HG03280 (cell line): ENCODE data around the gene RANBP10.

Source experiments
- ATAC-seq: cut with Tn5 transposase; IDR thresholded peaks from one replicate; pipeline ENCODE4 v1.9.1; 2021; ENCODE audit warnings: mild to moderate bottlenecking, moderate library complexity; ENCODE audit not compliant: unreplicated experiment

The RANBP10 gene

GRCh38 chr16:67828651-67829050 lies 22.3 kb upstream of the RANBP10 start:
- ATAC-seq, result no peak

DNA sequence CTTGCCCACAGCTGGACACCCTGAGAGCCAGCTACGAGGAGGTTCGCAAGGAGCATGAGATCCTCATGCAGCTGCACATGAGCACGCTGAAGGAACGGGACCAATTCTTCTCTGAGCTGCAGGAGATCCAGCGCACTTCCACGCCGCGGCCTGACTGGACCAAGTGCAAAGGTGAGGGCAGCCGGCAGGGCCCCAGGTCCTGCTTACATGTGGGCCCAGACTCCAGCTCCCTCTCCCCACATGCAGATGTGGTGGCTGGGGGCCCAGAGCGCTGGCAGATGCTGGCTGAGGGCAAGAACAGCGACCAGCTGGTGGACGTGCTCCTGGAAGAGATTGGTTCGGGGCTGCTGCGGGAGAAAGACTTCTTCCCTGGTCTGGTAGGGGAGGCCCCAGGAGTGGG lies 19.5 kb upstream of the RANBP10 start:
- ATAC-seq, result no peak

DNA sequence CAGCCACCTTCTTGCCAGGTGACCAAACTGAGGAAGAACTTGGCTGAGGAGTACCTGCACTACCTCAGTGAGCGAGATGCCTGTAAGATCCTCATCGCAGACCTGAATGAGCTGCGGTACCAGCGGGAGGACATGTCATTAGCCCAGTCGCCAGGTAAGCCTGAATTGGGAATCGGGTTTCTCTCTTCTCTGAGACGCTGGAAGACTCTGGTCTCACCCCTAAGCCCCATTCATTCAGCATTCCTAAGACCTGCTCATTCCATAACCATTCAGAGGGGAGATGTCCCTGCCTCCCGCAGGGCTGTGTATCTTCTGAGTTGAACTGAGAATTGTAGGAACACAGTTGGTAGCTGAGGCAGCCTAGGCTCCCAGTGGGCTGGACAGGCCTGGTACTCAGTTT lies 18.8 kb upstream of the RANBP10 start:
- no peak for ATAC-seq

GRCh38 chr16:67822511-67822910 lies 16.2 kb upstream of the RANBP10 start:
- no peak for ATAC-seq

DNA sequence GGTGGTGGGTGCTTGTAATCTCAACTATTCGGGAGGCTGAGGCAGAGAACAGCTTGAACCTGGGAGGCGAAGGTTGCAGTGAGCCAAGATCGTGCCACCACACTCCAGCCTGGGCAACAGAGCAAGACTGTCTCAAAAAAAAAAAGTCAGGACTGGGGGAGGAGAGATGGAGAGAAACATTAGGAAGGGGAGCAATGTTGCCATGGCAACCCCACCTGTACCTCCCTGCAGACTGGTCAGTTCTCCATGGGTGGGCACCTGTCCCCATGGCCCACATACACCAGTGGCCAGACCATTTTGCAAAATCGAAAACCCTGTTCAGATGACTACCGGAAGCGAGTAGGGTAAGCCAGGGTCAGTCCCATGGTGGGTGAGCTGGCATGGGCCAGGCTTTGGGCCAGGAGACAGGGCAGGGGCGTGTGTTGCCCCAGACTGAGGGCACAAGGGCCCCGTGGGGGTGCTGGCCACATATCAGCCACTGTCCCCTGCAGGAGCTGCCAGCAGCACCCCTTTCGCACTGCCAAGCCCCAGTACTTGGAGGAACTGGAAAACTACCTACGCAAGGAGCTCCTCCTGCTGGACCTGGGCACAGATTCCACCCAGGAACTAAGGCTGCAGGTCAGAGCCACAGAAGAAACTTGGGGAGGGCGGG lies 14.4 kb upstream of the RANBP10 start:
- ATAC-seq, result no peak

DNA sequence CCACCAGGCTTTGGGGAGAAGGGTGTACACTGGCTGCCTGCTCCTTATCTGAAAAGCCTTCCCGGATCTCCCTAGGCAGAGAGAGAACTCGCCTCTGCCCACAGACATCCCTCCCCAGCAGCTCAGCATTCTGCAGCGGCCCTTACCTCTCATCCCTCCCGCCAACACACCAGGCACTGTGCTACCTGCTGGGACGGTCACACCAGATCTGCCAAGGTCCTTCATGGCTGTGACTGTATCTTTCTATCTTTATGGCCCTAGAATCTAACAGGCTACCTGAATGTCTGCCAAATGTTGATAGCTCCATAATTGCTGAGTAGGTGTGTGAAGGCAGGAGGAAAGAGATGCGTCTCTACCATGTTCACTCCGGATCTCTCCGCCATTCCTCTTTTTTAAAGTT lies 8.2 kb upstream of the RANBP10 start:
- no peak for ATAC-seq

GRCh38 chr16:67811899-67812298 lies 5.5 kb upstream of the RANBP10 start:
- ATAC-seq, result no peak

- ATAC-seq, result no peak
Observed at GRCh38 chr16:67807148-67807682, 855 bp upstream of the RANBP10 start.

- ATAC-seq, result peak; percentile 2
Observed at GRCh38 chr16:67805718-67806427, 487 bp downstream of the RANBP10 start.

DNA sequence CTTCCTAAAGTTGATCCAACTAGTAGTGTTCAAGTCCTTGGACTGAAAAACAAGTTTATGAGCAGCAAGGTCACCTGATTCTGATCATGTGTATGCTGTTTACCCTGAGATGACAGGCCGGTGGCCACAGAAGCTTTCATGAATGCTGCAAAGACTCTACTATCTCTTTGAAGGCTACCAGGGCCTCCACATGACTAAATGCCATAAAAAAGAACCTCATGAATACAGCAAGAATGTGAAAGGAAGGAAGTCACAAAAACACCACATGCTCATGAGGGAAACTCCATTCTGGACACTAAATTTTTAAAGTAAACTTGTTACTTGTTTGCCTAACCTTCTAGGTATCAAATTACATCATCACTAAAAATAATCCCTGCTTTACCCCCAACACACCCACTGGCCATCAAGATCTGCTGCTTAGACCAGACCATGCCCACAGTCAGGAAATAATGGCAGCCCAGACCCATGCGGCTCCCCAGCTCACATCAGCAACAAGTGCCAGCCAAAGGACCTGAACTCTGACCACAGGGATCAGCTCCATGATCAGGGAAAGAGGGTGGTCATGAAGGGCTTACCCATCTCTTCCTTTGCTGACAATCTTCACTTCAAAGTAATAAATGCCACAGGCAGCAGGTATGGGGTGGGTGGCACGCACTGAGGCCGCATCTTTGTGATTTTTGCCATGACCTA lies 1.4 kb downstream of the RANBP10 start:
- no peak for ATAC-seq

GRCh38 chr16:67803894-67804293 lies 2.5 kb downstream of the RANBP10 start:
- ATAC-seq, result no peak

DNA sequence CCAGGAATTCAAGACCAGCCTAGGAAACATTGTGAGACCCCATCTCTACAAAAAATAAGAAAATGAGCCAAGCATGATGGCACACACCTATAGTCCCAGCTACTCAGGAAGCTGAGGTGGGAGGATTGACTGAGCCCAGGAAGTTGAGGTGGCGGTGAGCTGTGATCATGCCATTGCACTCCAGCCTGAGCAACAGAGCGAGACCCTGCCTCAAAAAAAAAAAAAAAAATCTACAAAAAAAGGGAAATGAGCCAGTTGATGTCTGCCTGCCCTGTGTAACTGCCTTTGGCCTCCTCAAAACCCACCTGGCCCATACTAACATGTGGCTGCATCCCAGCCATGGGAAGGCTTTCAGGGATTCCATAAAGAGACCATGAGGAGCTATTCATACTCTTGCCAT lies 4.5 kb downstream of the RANBP10 start:
- ATAC-seq, result no peak

GRCh38 chr16:67801241-67801640 lies 5.1 kb downstream of the RANBP10 start:
- no peak for ATAC-seq

GRCh38 chr16:67800338-67800926 lies 5.9 kb downstream of the RANBP10 start:
- no peak for ATAC-seq

- no peak for ATAC-seq
Observed at GRCh38 chr16:67796099-67796718, 10.2 kb downstream of the RANBP10 start.

- ATAC-seq, result no peak
Observed at GRCh38 chr16:67790071-67790470, 16.3 kb downstream of the RANBP10 start.

DNA sequence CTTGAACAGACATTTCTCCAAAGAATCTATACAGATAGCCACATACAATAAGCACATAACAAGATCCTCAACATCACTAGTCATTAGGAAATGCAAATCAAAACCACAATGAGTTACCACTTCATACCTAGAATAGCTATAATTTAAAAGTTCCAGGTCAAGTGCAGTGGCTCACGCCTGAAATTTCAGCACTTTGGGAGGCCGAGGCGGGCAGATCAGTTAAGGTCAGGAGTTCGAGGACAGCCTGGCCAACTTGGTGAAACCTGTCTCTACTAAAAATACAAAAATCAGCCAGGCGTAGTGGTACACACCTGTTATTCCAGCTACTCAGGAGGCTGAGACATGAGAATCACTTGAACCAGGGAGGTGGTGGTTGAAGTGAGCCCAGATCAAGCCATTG lies 19.9 kb downstream of the RANBP10 start:
- ATAC-seq, result no peak

- no peak for ATAC-seq
Observed at GRCh38 chr16:67783353-67783725, 23.0 kb downstream of the RANBP10 start.

- no peak for ATAC-seq
Observed at GRCh38 chr16:67782567-67783352, 23.6 kb downstream of the RANBP10 start.

GRCh38 chr16:67781565-67781921 lies 24.8 kb downstream of the RANBP10 start:
- no peak for ATAC-seq
